ENCODE data around the gene SORL1-AS1.

SORL1-AS1 gene

DNA sequence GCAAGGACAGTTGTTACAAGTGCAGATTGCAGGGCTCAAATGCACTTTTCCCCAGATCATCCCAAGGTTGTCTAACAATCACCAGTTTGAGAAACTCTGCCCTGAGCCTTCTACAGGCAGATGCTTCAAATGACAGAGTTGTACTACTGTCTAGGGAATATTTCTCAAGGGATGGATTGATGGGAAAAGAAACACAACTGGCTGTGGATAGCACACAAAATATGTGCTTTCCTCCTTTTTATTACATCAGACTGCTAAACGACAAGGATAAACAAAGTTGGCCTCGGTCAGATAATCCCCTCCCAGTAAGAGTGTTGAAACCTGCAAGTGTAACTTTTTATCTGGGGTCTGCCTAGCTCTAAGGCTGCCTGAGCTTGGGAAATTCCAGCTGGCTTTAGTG lies 46.6 kb upstream of the SORL1-AS1 start:
- H3K36me3 Mint-ChIP-seq, result peaks cover 79% of the 10 kb centered on the region
- no peak for ATAC-seq
- peak overlapping the region; percentile 66 for H3K27ac Mint-ChIP-seq
- ChIA-PET CTCF (no interaction called here), POLR2A (interaction anchor here (1.0 kb wide), 1 partner anchor 8 kb away, joined by 3 read pairs; no protein-coding TSS in a partner anchor)
- no peaks in the 10 kb centered on the region for H3K27me3 Mint-ChIP-seq (ENCODE audit: low read depth)
- peaks cover 14% of the 10 kb centered on the region for H3K9me3 Mint-ChIP-seq
- DNase-seq (ENCODE audit: low spot score), result no peak
- no peak for TF ChIP-seq SP1 (CRISPR knock-in tag; conservative IDR thresholded peaks at IDR 0.05)
- TF ChIP-seq JAZF1 (CRISPR knock-in tag; IDR thresholded peaks at IDR 0.05), result no peak
- TF ChIP-seq NFE2L1 (CRISPR knock-in tag; IDR thresholded peaks at IDR 0.05), result no peak
- TF ChIP-seq FOXK1 (CRISPR knock-in tag; IDR thresholded peaks at IDR 0.05), result no peak
- no peak for TF ChIP-seq ETV6 (CRISPR knock-in tag; IDR thresholded peaks at IDR 0.05)
- no peak for TF ChIP-seq NR1H2 (CRISPR knock-in tag; IDR thresholded peaks at IDR 0.05)
- TF ChIP-seq, protein P1, sequence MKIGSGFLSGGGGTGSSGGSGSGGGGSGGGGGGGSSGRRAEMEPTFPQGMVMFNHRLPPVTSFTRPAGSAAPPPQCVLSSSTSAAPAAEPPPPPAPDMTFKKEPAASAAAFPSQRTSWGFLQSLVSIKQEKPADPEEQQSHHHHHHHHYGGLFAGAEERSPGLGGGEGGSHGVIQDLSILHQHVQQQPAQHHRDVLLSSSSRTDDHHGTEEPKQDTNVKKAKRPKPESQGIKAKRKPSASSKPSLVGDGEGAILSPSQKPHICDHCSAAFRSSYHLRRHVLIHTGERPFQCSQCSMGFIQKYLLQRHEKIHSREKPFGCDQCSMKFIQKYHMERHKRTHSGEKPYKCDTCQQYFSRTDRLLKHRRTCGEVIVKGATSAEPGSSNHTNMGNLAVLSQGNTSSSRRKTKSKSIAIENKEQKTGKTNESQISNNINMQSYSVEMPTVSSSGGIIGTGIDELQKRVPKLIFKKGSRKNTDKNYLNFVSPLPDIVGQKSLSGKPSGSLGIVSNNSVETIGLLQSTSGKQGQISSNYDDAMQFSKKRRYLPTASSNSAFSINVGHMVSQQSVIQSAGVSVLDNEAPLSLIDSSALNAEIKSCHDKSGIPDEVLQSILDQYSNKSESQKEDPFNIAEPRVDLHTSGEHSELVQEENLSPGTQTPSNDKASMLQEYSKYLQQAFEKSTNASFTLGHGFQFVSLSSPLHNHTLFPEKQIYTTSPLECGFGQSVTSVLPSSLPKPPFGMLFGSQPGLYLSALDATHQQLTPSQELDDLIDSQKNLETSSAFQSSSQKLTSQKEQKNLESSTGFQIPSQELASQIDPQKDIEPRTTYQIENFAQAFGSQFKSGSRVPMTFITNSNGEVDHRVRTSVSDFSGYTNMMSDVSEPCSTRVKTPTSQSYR (CRISPR knock-in tag; IDR thresholded peaks at IDR 0.05), result no peak
- TF ChIP-seq, protein P2, sequence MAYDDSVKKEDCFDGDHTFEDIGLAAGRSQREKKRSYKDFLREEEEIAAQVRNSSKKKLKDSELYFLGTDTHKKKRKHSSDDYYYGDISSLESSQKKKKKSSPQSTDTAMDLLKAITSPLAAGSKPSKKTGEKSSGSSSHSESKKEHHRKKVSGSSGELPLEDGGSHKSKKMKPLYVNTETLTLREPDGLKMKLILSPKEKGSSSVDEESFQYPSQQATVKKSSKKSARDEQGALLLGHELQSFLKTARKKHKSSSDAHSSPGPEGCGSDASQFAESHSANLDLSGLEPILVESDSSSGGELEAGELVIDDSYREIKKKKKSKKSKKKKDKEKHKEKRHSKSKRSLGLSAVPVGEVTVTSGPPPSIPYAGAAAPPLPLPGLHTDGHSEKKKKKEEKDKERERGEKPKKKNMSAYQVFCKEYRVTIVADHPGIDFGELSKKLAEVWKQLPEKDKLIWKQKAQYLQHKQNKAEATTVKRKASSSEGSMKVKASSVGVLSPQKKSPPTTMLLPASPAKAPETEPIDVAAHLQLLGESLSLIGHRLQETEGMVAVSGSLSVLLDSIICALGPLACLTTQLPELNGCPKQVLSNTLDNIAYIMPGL (CRISPR knock-in tag; IDR thresholded peaks at IDR 0.05), result no peak
- TF ChIP-seq ZNF121 (CRISPR knock-in tag; IDR thresholded peaks at IDR 0.05), result no peak
- no peak overlapping the region for H3K4me3 Mint-ChIP-seq
- peaks cover 20% of the 10 kb centered on the region for H3K4me1 Mint-ChIP-seq

DNA sequence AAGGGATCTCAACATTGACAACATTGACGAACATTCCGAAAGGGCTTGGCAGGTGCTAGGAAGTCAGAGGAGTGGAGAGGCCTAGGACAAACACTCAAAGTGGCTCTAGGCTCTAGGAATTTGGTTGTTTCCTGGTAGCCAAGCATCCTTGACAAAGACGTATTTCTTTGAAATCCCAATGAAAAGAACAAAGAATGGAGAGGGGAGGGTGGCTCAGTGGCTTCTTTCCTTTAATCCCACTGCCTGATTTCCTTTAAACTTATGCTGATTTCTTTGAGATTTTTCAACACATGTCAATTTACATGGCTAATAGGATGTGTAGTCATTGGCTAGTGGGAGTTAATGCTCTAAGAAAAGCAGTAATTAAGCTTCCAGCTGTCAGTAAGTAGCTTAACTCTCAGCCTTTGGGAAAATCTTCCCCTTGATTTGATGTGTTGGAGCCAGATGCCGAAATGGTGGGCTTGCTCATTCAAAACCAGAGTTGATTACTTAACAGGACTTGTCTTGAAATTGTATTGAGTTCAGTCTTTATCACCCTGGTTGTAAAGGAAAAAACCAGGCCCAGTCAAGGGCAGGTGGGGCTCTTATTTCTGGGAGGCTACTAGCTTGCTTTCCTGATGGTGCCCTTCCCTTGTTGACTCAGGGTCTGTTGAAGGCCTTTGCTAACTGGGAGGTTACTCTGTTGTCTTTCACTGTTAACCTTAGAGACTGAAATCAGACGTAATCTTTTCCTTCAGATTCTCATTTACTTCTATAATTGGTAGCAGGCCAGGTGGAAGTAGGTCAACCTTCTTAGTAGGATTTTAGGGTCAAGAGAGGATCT lies 44.6 kb upstream of the SORL1-AS1 start:
- CTCF ChIA-PET, result no interaction called here
- H3K27ac Mint-ChIP-seq, result peak overlapping the region; percentile 51

More for the DNA sequence above, 44.6 kb upstream of the SORL1-AS1 start:
- H3K4me3 Mint-ChIP-seq, result no peak overlapping the region
- no peak for TF ChIP-seq TEAD1 (CRISPR knock-in tag; IDR thresholded peaks at IDR 0.05)
- no peak for TF ChIP-seq MXD4 (CRISPR knock-in tag; IDR thresholded peaks at IDR 0.05; ENCODE audit: borderline replicate concordance)
- TF ChIP-seq NR3C1 (CRISPR knock-in tag; conservative IDR thresholded peaks at IDR 0.05; ENCODE audit: low read depth), result no peak
- TF ChIP-seq OVOL2 (CRISPR knock-in tag; IDR thresholded peaks at IDR 0.05; ENCODE audit: borderline replicate concordance), result no peak
- TF ChIP-seq JUN (CRISPR knock-in tag; IDR thresholded peaks at IDR 0.05), result no peak
- TF ChIP-seq, protein P3, sequence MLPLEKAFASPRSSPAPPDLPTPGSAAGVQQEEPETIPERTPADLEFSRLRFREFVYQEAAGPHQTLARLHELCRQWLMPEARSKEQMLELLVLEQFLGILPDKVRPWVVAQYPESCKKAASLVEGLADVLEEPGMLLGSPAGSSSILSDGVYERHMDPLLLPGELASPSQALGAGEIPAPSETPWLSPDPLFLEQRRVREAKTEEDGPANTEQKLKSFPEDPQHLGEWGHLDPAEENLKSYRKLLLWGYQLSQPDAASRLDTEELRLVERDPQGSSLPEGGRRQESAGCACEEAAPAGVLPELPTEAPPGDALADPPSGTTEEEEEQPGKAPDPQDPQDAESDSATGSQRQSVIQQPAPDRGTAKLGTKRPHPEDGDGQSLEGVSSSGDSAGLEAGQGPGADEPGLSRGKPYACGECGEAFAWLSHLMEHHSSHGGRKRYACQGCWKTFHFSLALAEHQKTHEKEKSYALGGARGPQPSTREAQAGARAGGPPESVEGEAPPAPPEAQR (CRISPR knock-in tag; IDR thresholded peaks at IDR 0.05), result no peak
- TF ChIP-seq, protein P4, sequence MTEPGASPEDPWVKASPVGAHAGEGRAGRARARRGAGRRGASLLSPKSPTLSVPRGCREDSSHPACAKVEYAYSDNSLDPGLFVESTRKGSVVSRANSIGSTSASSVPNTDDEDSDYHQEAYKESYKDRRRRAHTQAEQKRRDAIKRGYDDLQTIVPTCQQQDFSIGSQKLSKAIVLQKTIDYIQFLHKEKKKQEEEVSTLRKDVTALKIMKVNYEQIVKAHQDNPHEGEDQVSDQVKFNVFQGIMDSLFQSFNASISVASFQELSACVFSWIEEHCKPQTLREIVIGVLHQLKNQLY (CRISPR knock-in tag; IDR thresholded peaks at IDR 0.05), result no peak
- H3K36me3 Mint-ChIP-seq, result peaks cover 68% of the 10 kb centered on the region
- POLR2A ChIA-PET, result no interaction called here
- H3K27me3 Mint-ChIP-seq (ENCODE audit: low read depth), result no peaks in the 10 kb centered on the region
- peaks cover 30% of the 10 kb centered on the region for H3K4me1 Mint-ChIP-seq
- peaks cover 8% of the 10 kb centered on the region for H3K9me3 Mint-ChIP-seq
- DNase-seq (ENCODE audit: low spot score), result no peak
- no peak for ATAC-seq

Measured in WTC11 (cell line).